BE2C (cell line): ENCODE data around the gene RABIF.
"Not testable (repeated sequence)": the region's sequence is repeated elsewhere in the genome, so short reads cannot be mapped to it uniquely, and the experiment has no call there.

Experiments
- DNase-seq: peaks from one replicate; pipeline ENCODE4 v3.0.0-alpha.2; 2020
- H3K27me3 ChIP-seq: fragments of 250-450 bp; sonication (Bioruptor Pico); 2 replicates; pipeline ENCODE4 v1.5.1; 2020; ENCODE audit warnings: mild to moderate bottlenecking
- H3K36me3 ChIP-seq: fragments of 250-450 bp; sonication (Bioruptor Pico); 2 replicates; pipeline ENCODE4 v1.5.1; 2020; ENCODE audit warnings: mild to moderate bottlenecking
- H3K4me1 ChIP-seq: fragments of 250-450 bp; sonication (Bioruptor Pico); 2 replicates; pipeline ENCODE4 v1.5.1; 2020
- H3K4me3 ChIP-seq: 2 replicates; pipeline ENCODE4 v1.5.1; 2011; ENCODE audit warnings: low read depth, low read length
- H3K9me3 ChIP-seq: fragments of 250-450 bp; sonication (Bioruptor Pico); 2 replicates; pipeline ENCODE4 v1.5.1; 2020
- CTCF ChIP-seq: IDR thresholded peaks from 2 replicates; pipeline ENCODE4 v1.5.1; 2012; ENCODE audit warnings: mild to moderate bottlenecking, low read depth, low read length

RABIF gene

GRCh38 chr1:202926581-202927491, 37.9 kb upstream of the RABIF start, which contains the start of gene KLHL12:
KLHL12 (minus strand) TSS chr1:202927234; CDS start chr1:202925162, 2,072 bp downstream.
- H3K27me3 ChIP-seq = no peaks in the 10 kb centered on the region
- no peaks in the 10 kb centered on the region for H3K4me1 ChIP-seq
- DNase-seq = peak; percentile 98
- H3K4me3 ChIP-seq = peak within 1 kb of the TSS; percentile 72
- peak; percentile 69 for TF ChIP-seq CTCF
- H3K9me3 ChIP-seq = no peaks in the 10 kb centered on the region
- no peaks in the 10 kb centered on the region for H3K36me3 ChIP-seq

GRCh38 chr1:202923533-202923932, 34.6 kb upstream of the RABIF start:
- Histone ChIP-seq H3K9me3 (no peaks in the 10 kb centered on the region), H3K36me3 (peaks cover 9% of the 10 kb centered on the region; the same call in 1 of the 2 replicates), H3K4me1 (no peaks in the 10 kb centered on the region), H3K4me3 (no peak overlapping the region), H3K27me3 (no peaks in the 10 kb centered on the region)
- TF ChIP-seq CTCF = no peak
- no peak for DNase-seq

- no peak for TF ChIP-seq CTCF
- no peak overlapping the region for H3K4me3 ChIP-seq
- no peaks in the 10 kb centered on the region for H3K4me1 ChIP-seq
- no peaks in the 10 kb centered on the region for H3K27me3 ChIP-seq
- no peaks in the 10 kb centered on the region for H3K9me3 ChIP-seq
- H3K36me3 ChIP-seq = peaks cover 27% of the 10 kb centered on the region
- no peak for DNase-seq
Observed at GRCh38 chr1:202919615-202920014, 30.7 kb upstream of the RABIF start.

GRCh38 chr1:202915146-202915545, 26.2 kb upstream of the RABIF start:
- H3K4me3 ChIP-seq = no peak overlapping the region
- no peaks in the 10 kb centered on the region for H3K9me3 ChIP-seq
- TF ChIP-seq CTCF = no peak
- DNase-seq = no peak
- no peaks in the 10 kb centered on the region for H3K4me1 ChIP-seq
- H3K36me3 ChIP-seq = peaks cover 34% of the 10 kb centered on the region
- H3K27me3 ChIP-seq = no peaks in the 10 kb centered on the region

GRCh38 chr1:202912476-202912875, 23.5 kb upstream of the RABIF start:
- not testable (repeated sequence) for H3K4me3 ChIP-seq, DNase-seq, H3K4me1 ChIP-seq, H3K27me3 ChIP-seq, H3K9me3 ChIP-seq
- peaks cover 27% of the 10 kb centered on the region for H3K36me3 ChIP-seq

- no peak for DNase-seq
- Histone ChIP-seq H3K27me3 (no peaks in the 10 kb centered on the region), H3K9me3 (no peaks in the 10 kb centered on the region), H3K4me3 (no peak overlapping the region), H3K4me1 (no peaks in the 10 kb centered on the region), H3K36me3 (peaks cover 20% of the 10 kb centered on the region)
- TF ChIP-seq CTCF = no peak
Observed at GRCh38 chr1:202909494-202909893, 20.5 kb upstream of the RABIF start.
